ENCODE data around the gene RBCK1. TPM values are rescaled to one million over a fixed set of nuclear protein-coding genes. Genes with fewer than 3 reads are reported as not detected.

The RBCK1 gene
- total and polyA plus RNA-seq, 2 donors (not counting 1 experiment from before 2014, with no cell fraction given): 128 to 135 TPM

DNA sequence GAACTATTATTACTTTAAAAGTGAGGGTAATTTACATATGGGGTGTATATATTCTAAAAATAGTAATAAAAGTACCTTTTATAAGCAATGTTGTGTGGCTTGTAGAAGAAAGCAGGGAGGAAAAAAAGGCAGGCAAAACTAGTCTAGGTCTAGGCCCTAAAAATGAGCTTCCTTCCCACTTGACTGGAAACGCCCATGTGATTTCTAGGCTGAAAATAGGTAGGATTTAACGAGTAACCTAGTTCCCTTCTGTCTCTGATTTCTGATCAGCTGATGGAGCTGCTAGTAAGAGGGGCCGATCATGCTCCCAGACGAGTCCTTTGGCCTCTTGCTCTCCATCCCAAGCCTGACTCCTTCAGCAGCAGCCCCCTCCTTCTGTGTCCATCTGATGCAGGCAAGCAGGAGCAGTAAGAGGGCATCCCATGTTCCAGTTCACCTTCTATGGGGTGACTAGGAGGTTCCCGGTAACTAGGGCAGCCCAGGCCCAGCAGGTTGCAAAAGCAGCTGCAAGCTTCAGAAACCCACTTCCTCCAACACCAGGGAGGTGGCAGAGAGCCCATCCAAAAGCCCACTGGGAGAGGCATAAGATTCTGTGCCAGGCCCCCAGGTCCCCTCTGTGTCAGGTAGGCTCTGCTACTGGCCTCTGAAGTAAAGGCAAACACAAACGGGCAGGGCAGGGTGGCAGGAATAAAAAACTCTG lies 29.8 kb downstream of the RBCK1 start:
- H3K9me3 Mint-ChIP-seq (ENCODE audit: insufficient read depth): no peaks in the 10 kb centered on the region
- CTCF ChIA-PET: interaction anchor here (1.6 to 2.3 kb wide), 2 partner anchors 24 to 39 kb away, joined by 3 to 5 read pairs; partner anchors contain the start of gene TBC1D20
- Histone ChIP-seq H3K4me3 (ENCODE audit: control extremely low read depth in 1 of 5, extremely low read depth in 1 of 5, insufficient read depth in 1 of 5, low read depth in 2 of 5, low read length in 4 of 5) (peak overlapping the region; percentile 1 to 45 (median 39)), H3K4me1 (ENCODE audit: control insufficient read depth in 2 of 2, insufficient read depth in 2 of 2, low read length in 2 of 2) (peaks cover 32 to 45% of the 10 kb centered on the region in 2 donors), H3K9ac (ENCODE audit: low read length) (peak overlapping the region; percentile 51), H3K36me3 (replicated peaks in 1 of 2; ENCODE audit: control extremely low read depth in 1 of 2, control insufficient read depth in 1 of 2, extremely low read depth in 1 of 2, insufficient read depth in 2 of 2, low read length in 1 of 2) (peaks cover 3 to 50% of the 10 kb centered on the region in 2 experiments), H3K79me2 (ENCODE audit: control insufficient read depth, insufficient read depth, low read length) (peaks cover 3% of the 10 kb centered on the region), H3K27me3 (replicated peaks in 1 of 4; ENCODE audit: control extremely low read depth in 1 of 4, control insufficient read depth in 3 of 4, insufficient read depth in 4 of 4, low read length in 3 of 4) (no peaks in the 10 kb centered on the region), H4K20me1 (ENCODE audit: control insufficient read depth, insufficient read depth, low read length, poor library complexity, severe bottlenecking) (no peaks in the 10 kb centered on the region), H3K4me2 (replicated peaks; ENCODE audit: low read depth, low read length, poor library complexity, severe bottlenecking) (peak overlapping the region; percentile 72), H2AFZ (ENCODE audit: insufficient read depth, low read depth, low read length, poor library complexity, severe bottlenecking) (peak overlapping the region; percentile 63), H3K9me3 (ENCODE audit: control extremely low read depth in 1 of 3, control insufficient read depth in 2 of 3, insufficient read depth in 1 of 3, low read length in 2 of 3) (no peaks in the 10 kb centered on the region), H3K27ac (ENCODE audit: low read length in 2 of 2) (peak overlapping the region; percentile 8 to 74)
- intact Hi-C loops (cut with micrococcal nuclease): no loop called here
- ATAC-seq (ENCODE audit: low read depth) (no peak), DNase-seq (no peak)
- TF ChIP-seq, protein P1, sequence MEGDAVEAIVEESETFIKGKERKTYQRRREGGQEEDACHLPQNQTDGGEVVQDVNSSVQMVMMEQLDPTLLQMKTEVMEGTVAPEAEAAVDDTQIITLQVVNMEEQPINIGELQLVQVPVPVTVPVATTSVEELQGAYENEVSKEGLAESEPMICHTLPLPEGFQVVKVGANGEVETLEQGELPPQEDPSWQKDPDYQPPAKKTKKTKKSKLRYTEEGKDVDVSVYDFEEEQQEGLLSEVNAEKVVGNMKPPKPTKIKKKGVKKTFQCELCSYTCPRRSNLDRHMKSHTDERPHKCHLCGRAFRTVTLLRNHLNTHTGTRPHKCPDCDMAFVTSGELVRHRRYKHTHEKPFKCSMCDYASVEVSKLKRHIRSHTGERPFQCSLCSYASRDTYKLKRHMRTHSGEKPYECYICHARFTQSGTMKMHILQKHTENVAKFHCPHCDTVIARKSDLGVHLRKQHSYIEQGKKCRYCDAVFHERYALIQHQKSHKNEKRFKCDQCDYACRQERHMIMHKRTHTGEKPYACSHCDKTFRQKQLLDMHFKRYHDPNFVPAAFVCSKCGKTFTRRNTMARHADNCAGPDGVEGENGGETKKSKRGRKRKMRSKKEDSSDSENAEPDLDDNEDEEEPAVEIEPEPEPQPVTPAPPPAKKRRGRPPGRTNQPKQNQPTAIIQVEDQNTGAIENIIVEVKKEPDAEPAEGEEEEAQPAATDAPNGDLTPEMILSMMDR (IDR thresholded peaks at IDR 0.05): no peak
- TF ChIP-seq EZH2 (IDR thresholded peaks at IDR 0.05; ENCODE audit: borderline replicate concordance, insufficient read depth, low read depth, low read length, poor library complexity, severe bottlenecking): no peak
- POLR2A ChIA-PET: no interaction called here
- H3K4me1 Mint-ChIP-seq: peaks cover 60% of the 10 kb centered on the region
- WGBS (ENCODE audit: insufficient coverage): 52% methylated on average over 3 of the region's 6 CpGs
- peak overlapping the region; percentile 88 for H3K27ac Mint-ChIP-seq
- peak overlapping the region; percentile 83 for H3K4me3 Mint-ChIP-seq
- H3K27me3 Mint-ChIP-seq: no peaks in the 10 kb centered on the region

All from B cell (primary cell).